A375 (cell line): ENCODE measurements around the gene PLEKHG7. TPM values are rescaled to one million over a fixed set of nuclear protein-coding genes. Genes with fewer than 3 reads are reported as not detected.

Experiments
- total RNA-seq: library from RNA; depleted of rRNA; stranded (reverse); fragments of >200 nt; shearing (Covaris generic); gene quantifications from 2 replicates; pipeline ENCODE4 v1.2.3, GENCODE V29; 2014; rRNA removed

PLEKHG7 gene, protein sequence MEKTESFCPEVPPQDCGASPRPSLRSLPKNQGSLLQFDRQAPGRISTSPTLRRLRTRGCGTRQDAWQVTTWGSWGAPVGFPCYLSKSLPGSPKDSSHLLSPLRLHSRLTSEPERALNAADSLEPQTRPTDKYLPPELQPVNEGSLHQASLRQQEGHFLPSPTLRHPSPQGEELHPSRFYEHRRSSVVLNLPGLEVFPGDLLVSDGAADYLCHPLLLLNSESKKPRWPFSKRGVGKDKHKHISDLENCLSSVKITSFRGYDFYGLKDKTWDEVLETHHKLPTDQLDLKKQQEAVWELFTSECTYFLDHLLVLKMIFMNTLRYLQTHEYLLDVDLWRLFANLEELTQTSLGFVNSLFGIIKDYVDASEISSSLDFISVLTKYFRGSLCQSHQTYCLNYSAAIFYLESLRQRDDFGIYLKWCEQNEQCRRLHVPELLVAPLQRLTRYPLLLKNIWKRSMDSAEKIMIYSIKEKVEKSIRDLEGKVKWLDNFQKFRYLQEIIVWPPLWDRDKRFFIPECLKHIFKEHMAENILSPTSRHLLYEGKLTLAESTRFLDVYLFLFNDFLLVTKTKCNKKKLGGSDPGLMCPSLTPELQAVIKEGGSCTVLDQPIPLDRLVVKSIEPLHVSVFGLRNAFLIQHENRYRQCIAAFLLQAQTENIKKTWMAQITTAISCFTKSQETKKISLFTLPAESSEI
- not detected in 2 replicates for total RNA-seq

DNA sequence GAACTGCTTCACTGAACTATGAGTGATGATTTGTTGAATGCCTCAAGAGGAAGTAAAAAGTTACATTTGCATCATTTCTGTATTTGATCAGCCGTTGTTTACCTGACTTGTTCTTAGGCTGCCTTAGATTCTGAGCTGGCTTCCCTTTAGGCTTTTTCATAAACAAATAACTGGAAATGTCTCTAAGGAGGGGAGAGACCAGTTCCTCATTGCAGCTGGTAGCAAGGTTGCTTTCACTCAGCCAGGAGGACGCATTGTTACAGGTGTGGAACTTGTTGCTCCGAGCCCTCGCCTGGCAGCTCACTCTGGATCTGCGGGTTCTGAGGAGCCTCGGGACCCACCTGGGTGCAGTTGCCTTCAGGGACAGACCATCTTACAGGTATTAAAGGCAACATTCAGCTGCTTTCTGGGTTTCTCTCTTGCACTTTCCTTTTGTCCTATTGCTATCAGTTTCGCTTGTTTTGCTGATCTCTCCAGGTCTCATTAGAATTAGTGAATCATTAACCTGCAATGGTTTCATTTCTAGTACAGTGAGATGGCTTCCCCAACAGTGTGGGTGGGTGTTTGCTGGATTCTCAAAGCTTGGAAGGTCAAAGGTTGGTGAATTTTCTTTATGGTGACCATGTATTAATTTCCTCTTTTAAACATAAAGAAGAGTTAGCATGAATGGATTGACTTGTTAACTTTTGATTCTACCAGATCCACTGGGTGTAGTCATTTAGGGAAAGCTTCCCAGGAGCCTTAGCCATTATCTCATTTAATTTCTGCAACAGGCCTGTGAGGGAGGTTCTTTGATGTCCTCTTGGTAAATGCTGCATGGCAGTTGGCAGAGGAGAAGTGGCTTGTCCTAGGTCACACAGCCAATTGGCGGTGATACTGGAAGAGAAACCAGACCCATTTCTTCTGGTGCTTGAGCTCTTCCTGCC lies at the start of gene PLEKHG7:
PLEKHG7 (plus strand) TSS at position 236 of the 926 bp plus-strand sequence. CDS start 3,643 bp downstream, outside the sequence.

Other genes starting within 250 kb of the PLEKHG7 start
- gene EEA1, start 226.3 kb downstream of the PLEKHG7 start, total RNA-seq, result 15.5 and 18.3 TPM in 2 replicates